GM19238 (cell line): ENCODE results near the gene LRRFIP1.
A peak's percentile ranks its signal among the peaks of the same experiment; 100 is the strongest.
"Not testable (repeated sequence)": the region's sequence is repeated elsewhere in the genome, so short reads cannot be mapped to it uniquely, and the experiment has no call there.

Experiments used
- DNase-seq: peaks from one replicate; pipeline ENCODE4 v3.0.0; 2011; ENCODE audit warnings: low spot score; ENCODE audit not compliant: insufficient read length

Gene LRRFIP1

DNA sequence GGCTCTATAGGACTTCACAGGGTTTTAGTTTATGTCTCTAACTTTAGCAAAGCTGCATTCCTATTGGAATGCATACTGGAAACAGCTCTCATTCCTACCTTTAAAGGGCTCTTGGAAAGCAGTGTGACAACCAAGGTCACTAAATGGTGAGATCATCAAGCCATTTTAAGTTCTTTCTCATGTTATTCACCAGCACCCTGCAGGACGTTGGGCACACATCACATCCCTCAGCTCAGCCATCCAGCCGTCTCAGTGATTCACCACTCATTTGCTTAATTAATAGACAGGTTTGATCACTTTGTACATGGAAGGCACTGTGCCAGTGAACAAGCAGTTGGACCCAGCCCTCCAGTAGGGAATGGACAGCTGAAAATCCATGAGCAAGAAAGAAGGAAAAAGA, 139.0 kb downstream of the LRRFIP1 start:
- DNase-seq = no peak

DNA sequence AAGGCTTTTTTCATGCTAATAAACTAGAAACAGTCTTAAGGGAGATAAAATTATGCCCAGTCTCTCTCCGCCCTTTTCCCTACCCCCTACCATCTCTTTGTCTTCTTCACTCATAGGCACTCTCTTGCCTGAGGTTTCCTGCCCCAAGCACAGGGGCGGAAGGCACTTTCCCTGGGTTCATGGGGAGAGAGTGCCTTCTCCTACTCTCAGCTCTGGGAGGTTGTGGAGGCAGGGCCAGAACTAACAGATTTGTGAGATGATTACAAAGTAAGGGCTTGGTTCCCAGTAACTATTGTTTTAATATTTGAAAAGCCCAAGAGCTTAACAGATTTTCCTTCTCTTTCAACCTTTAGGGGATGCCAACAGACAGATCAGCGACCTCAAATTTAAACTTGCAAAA, 145.1 kb downstream of the LRRFIP1 start:
- no peak for DNase-seq

DNA sequence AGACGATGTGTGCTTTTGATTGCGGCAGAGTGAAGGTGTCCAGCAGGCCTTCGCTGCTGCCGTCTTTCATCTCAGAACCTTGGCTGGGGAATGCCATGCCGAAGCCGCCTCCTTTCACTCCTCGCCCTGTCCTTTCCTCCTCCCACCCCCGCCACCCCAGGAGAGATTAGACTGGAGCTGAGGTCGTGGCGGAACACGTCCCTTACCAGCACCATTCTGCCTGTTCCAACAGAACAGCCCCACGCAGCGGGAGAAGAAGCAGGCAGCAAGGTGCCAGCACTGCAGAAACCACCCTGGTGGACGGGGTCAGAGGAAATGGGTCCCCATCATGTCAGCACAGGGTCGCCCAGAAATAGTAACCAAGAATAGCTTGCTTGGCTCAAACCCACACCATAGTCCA, 146.4 kb downstream of the LRRFIP1 start:
- no peak for DNase-seq

DNA sequence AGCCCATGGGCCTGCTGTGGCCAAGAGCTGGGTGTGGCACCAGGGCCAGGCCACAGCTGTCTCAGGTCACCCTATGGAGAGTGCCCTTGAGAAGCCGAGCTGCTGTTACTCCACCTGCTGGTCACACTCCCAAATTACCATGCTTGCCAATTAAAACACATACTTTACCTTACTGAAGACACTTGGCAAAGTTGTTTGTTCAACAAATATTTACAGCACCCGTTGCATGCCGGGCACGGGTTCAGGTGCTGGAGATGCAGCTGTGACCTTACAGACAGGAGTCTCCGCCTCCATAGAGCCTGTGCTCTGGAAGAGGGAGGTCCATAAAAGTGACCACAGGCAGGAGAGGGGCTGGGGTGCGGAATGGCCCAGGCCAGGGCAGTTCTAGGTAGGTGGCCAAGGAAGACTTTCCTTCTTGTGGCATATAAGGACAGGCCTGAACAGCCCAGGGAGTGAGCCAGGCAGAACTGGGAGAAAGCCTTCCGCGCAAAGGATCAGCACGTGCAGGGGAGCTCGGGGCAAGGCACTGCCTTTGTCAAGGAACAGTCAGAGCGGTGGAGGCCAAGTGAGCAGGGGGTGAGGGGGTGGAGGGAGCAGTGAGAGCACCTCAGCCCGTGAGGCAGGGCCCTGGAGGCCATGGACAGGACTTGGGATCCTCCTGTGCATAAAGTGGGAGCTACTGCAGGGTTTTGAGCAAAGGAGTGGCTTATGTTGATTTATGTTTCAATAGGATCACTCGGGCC, 147.6 kb downstream of the LRRFIP1 start:
- DNase-seq = peak; percentile 45

DNA sequence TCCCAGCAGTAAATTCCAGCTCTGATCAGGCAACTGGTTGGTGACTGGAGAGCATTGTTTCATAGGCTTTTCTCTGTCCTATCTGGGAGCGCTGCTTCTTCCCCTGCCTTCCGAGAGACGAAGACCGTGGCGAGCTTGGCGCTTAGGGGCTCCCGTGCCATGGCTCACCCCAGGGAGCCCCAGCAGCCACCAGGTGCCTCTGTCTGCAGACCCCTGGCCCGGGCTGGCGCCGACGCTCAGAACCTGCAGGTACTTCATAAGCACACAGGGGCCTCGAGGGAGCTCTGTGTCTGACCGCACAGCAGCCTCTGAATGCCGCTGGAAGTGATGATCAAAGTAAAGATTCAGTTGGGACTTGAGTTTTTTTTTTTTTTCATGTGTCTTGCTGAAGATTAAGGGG, 152.1 kb downstream of the LRRFIP1 start:
- no peak for DNase-seq

DNA sequence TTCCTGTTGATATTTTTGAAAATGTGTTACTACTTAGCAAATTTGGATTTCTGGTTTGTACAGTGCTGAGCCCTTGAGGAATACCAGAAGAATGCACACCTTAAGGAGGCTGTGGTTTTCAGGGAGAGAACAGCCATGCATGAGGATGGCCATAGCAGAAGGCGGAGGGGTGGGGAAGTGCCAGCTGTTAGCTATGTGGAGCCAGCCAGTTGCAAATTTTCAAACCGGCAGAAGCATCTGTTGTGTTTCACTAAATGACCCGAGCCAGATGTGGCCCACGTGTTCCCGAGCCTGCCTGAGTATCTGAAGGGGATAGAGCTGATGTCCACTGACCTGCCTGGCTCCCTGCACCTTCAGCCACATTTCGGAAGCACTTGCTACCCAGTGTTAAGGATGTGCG, 154.8 kb downstream of the LRRFIP1 start:
- DNase-seq = no peak

DNA sequence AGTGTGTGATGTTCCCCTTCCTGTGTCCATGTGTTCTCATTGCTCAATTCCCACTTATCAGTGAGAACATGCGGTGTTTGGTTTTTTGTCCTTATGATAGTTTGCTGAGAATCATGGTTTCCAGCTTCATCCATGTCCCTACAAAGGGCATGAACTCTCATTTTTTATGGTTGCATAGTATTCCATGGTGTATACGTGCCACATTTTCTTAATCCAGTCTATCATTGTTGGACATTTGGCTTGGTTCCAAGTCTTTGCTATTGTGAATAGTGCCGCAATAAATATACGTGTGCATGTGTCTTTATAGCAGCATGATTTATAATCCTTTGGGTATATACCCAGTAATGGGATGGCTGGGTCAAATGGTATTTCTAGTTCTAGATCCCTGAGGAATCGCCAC, 156.3 kb downstream of the LRRFIP1 start:
- DNase-seq = not testable (repeated sequence)

DNA sequence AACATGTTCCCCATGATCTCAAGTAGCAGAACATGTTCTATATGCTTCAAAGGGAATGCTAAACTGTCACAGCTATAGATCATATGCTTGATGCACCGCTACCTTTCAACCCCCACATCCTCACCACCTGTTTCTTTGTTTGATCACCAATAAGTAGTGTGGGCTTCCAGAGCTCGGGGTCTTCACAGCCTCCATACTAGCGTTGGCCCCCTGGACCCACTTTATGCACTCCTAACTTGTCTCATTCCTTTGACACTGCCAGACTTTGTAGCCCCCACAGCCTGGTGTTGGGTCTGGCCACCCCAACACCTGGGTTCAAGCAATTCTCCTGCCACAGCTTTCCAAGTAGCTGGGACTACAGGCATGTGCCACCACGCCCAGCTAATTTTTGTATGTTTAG, 159.5 kb downstream of the LRRFIP1 start:
- no peak for DNase-seq

DNA sequence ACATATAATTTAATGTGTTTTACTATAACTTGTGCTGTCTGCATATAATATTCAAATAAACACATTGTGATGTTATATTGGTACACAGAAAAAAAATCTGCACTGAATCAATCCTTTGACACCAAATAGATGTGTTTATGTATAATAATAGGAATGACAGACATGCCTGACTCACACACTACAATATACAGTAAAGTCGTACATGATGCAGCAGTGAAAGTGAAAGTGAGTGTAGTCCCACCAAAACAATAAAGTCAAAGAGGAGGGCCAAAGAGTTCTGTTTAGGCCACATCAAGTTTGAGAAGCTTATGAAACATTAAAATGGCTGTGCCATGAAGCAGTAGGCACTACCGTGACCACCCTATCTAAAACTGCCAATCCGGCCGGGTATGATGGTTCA, 163.0 kb downstream of the LRRFIP1 start:
- no peak for DNase-seq

DNA sequence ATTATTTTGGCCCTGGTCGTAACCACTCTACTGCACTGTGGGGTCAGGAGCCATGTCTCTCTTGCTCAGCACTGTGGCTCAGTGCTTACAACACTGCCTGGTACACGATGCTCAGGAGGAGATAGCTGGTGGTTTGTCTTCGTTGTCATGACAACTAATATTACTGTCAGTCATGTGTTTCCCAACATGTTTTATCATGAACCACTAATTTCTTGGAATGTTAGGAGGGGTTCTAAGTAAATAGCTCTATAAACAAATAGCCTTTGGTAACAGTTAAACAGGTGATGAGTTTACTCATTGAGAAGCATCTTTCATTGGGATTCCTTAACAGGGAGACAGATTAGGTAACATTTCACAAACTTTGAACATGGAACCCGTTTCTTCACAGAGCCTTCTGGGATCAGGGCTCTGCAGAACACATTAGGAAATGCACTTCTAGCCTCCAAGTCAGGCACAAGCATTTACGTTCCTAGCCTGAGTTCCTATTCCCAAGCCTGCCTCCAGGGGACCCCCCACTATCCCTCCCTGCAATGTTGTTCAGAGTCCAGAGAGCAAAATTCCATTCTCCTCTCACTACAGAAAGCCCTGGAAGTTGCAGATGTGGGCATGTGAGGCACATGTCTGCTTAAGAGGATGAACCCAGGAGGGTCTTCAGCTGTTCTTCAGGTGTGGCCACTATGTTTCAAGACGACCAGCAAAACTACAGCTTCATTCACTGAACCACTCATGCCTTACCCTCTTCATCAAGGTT, 164.8 kb downstream of the LRRFIP1 start:
- DNase-seq = no peak

DNA sequence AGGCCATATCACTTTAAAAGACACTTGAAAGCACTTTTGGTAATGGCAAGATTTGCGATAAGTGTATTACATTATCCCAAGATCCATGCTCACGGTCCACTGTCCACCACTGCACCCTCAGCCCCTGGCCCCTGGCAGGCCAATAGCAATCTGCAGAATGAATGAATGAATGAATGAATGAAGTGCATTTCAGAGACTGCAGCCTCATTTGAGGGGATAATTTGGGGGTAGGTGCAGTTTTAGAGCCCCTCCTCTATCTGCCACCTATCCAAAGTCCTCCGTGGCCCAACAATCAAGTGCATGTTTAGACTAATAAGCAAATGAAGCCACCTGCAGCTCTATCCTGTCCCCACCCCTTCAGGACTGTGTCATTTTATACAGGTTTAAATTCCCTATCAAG, 169.9 kb downstream of the LRRFIP1 start:
- DNase-seq = no peak

DNA sequence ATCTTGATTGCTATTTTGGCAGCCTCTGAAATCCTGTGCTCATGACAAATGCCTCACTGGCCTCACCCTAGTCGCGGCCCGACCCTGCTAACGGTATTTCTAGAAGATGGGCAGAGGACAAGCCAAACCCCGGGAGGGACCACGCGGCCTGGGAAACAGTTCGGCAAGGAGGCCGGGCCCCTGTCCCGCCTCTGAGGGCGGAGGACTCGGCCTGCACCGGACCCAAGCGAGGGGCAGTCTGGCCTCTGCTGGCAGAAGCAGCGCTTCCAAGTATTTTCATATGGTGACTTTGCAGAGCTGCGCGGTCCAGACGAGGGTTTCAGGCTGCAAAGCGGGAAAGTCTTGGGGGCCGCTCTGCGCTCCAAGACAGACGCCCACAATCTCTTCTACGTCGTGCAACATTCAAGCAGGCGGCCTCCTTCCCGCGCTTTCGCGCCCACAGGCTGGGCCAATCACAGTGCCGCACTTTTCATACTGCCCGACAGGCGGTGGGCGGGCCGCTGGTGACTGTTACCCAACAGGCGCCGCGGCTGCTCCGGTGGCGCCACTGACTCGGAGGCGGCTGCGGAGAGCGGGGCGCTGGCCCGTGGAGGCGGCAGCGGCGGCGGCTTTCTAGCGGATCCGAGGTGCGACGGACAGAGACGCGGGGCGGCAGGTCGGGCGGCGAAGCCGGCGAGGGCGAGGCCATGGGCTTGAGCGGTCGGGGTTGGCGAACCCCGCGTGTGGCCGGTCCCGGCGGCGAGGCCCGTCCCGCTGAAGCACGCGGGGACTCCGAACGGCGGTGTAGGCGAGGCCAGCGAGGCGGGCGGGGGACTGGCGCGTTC, 171.1 kb downstream of the LRRFIP1 start, which contains the start of gene RBM44:
TSS of gene RBM44 (plus strand) at position 544 of the 824 bp plus-strand sequence. CDS start 14,831 bp downstream, outside the sequence.
- DNase-seq = no peak

DNA sequence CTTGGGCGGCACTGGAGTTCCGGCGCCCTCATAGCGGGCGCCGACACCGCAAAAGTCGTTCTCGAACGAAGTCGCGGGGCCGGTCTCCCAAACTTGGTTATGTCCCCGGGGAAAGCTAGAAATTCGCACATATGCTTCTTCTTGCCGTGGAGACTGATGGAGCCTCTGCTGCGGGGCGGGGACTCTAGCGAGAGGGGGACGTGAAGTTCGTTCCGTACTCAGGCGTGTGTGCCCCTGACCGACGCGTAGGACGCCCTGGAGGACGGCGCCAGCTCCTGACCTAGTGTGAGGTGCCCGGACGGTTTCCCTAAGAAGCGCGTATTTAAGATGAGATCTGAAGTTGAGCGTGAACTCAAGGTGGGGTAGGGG, 171.7 kb downstream of the LRRFIP1 start:
- DNase-seq = no peak

DNA sequence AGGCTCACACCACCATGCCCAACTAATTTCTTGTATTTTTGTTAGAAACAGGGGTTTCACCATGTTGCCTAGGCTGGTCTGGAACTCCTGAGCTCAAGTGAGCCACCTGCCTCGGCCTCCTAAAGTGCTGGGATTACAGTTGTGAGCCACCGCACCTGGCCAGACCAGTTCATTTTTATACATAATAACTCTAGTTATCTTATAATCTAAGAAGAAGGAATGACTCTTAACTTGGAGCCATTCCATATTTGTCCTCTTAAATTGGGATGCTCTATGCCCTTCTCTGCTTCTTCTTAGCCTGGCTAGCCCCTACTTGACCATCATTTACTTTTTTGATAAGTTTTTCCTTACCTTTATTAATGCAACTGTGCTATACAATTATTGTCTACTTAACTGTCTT, 174.1 kb downstream of the LRRFIP1 start:
- DNase-seq = no peak

DNA sequence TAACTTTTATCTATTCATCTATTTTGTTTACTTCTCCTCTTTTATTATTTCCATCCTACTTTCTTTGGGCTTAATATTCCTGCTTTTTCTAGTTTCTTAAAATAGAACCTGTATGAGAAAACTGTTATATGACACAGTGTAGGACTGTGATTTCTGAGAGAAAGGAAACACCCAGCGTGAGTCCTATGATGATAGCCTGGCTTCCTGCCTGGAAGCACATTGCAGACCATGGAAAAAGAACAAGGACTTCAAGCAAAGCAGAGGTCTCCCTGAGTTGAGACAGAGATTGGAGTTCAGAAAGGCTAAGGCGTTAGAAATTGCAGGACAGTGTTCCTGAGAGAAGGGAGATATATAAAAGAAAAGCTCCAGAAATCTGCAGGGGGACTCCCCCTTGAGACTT, 178.9 kb downstream of the LRRFIP1 start:
- no peak for DNase-seq

DNA sequence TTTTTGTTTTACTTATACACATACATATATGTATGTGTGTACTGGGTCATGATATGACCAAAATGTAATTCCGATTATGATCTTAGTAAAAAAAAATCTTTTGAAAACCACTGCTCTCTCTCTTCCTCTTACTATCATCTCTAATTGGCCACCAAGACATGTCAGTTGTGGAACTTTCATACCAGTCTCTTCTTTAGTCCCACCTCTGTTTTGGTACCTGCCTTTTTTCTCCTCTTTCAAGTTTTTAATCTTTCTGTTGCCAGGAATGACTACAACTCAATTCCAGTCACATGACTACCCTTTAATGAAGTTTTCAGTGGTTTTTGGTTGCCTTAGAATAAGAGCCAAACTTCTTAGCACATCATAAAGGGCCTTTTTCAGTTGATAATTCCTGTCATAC, 188.2 kb downstream of the LRRFIP1 start:
- no peak for DNase-seq

DNA sequence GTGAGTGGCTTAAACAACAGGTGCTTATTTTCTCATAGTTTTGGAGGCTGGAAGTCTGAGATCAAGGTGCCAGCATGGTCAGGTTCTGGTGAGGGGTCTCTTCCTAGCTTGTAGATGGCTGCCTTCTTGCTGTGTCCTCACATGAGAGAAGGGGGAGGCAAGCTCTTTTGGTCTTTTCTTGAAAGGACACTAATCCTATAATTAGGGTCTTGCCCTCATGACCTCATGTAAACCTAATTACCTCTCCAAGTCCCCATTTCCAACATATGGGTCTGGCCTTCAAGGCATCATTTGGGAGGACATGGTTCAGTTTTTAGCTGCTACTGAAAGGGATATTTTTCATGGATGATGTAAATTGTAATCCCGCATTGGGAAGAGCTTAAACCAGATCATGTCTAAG, 189.1 kb downstream of the LRRFIP1 start:
- DNase-seq = no peak

DNA sequence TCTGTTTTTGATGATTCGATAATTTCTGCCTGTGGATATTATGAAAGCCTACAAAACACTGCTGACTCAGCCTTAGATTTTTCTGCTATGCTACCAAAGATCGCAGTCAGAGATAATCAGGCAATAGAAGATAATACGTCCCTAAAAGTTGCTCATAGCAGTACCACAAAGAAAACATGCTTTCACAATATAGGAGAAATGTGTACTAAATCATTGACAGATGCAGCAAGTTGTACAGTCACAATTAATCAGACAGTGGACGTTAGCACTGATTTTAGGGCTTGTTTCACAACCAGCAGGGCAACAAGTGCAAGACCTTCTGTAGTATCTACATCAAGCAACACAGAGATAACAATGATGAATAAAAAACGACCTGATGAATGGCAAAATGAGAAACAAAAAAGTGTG, 190.7 kb downstream of the LRRFIP1 start:
- no peak for DNase-seq

DNA sequence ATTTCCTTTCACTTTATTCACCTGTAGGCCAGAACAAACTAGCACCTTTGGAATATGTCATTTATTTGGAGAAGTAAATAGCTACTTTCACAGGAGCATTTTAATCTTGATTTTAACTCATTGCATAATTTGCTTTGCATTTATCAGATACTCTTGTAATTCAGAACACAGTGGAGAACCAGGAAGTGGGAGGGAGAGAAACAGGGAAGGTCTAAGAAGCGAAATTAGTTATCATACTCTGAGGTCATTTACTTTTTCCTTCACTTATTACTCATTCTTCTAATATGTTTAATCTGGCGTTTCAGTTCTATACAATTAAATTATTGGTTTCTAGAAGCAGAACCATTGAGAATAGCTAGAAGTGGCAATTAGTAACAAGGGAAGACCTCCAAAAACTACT, 191.8 kb downstream of the LRRFIP1 start:
- no peak for DNase-seq

DNA sequence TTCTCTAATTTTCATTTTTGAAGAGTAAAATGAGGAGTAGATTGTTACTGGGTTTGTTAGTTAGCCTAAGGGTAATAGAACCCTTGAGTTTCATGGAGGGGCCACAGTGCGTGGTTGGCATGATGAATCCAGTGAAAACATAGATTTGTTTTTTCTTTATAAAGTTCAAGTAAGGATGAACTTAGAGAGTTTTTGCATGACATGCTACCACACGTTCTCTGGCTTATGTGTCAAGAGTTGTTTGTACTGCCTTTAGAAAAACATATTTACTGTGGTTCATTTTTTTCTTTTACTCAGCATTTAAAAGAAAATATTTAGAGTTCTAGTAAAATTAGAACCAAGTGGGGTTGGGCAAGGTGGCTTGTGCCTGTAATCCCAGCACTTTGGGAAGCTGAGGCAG, 193.0 kb downstream of the LRRFIP1 start:
- no peak for DNase-seq

DNA sequence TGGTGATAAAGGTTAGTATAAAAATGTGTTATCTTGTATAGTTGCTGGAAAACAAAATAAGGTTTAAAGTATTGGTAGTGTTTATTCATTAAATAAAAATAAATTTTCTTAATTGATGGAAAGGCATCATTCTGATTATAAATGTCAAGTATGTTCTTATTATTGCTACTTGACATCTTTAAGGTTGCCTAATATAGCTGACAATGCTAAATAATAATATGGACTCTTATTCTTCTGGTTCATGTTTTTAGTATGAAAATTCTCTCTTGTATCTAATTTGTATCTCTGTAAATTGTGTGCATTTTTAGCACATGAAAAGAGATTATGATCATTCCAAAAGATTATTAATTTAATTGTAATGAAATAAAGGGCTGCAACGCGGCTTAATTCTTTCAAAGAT, 196.2 kb downstream of the LRRFIP1 start:
- no peak for DNase-seq

DNA sequence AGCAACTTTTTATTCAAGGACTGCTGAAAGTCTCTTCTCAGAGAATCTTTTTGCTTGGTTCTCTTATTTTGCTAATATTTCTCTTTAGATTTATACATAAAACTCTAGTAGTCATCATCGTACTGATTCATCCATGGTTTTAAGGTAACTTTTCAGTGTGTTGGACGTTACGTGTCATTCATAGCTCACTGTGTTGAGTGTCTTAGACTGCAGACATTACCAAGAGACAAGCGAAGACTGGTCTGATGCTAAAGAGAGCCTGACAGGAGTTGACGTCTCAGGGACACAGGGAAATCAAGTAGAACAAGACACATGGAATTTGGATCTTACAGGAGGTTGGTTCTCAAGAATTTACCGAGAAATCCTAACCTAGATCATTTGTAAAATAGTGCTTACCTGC, 196.7 kb downstream of the LRRFIP1 start:
- DNase-seq = no peak
